Thyroid gland (tissue), 4 donors: ENCODE measurements around the gene ZDHHC18. TPM values are rescaled to one million over a fixed set of nuclear protein-coding genes. Genes with fewer than 3 reads are reported as not detected.

Experiments used
- DNase-seq, 2 donors: peaks; one replicate each; pipeline ENCODE4 v3.0.0-alpha.2; 2019
- H3K27ac ChIP-seq, 3 donors: fragments of 200-600 bp; sonication (generic); 1 replicate in 2 of 3; 2 replicates in 1 of 3; pipeline ENCODE4 v1.5.1; 2016 to 2019; ENCODE audit warnings: mild to moderate bottlenecking in 1 of 3, moderate library complexity in 1 of 3
- H3K27me3 ChIP-seq: fragments of 200-600 bp; sonication (generic); one replicate; pipeline ENCODE4 v1.5.1; 2019
- H3K36me3 ChIP-seq, 2 donors: fragments of 200-600 bp; sonication (generic); one replicate each; pipeline ENCODE4 v1.5.1; 2016 to 2019
- H3K4me1 ChIP-seq, 2 donors: fragments of 200-600 bp; sonication (generic); one replicate each; pipeline ENCODE4 v1.5.1; 2017 to 2019
- H3K4me3 ChIP-seq, 3 donors: fragments of 200-600 bp; sonication (generic); replicated peaks in 1 of 3; 1 replicate in 2 of 3; 2 replicates in 1 of 3; pipeline ENCODE4 v1.5.1; 2016; ENCODE audit warnings: mild to moderate bottlenecking in 1 of 3
- H3K9me3 ChIP-seq: fragments of 200-600 bp; sonication (generic); one replicate; pipeline ENCODE4 v1.5.1; 2017
- CTCF ChIP-seq, 6 experiments: fragments of 200-600 bp in 3 of 6; fragments of 450-650 bp in 3 of 6; sonication (generic) in 3 of 6; IDR thresholded peaks; one replicate each; pipeline ENCODE4 v1.5.1; 2016 to 2019; ENCODE audit warnings: antibody characterized with exemption in 6 of 6, mild to moderate bottlenecking in 2 of 6, inconsistent platforms in 1 of 6, moderate library complexity in 1 of 6
- POLR2A ChIP-seq, 2 donors: fragments of 450-650 bp; IDR thresholded peaks; one replicate each; pipeline ENCODE4 v1.6.1; 2017; ENCODE audit warnings: antibody characterized with exemption in 2 of 2, mild to moderate bottlenecking in 2 of 2, moderate library complexity in 1 of 2
- WGBS, 2 donors: methylation state at CpG; one replicate each; pipeline ENCODE4 v1.1.5; 2017; 5-methylcytosine and 5-hydroxymethylcytosine counted together
- intact Hi-C: fragments of 100-400 bp; cut with DNase I; formaldehyde crosslinking; loops from one replicate; pipeline ENCODE4 v1.15.1; 2023
- total RNA-seq, 4 donors: library from RNA; depleted of rRNA; stranded (reverse); fragments of >200 nt; gene quantifications; one replicate each; pipeline ENCODE4 v1.2.3, GENCODE V29; 2016

ZDHHC18 gene
- total RNA-seq, 4 donors from 2014 or later = 11.4 to 33.1 (median 21.4) TPM

- Histone ChIP-seq H3K9me3 (no peaks in the 10 kb centered on the region), H3K27me3 (no peaks in the 10 kb centered on the region), H3K27ac (no peak overlapping the region), H3K4me1 (peaks cover 7 to 12% of the 10 kb centered on the region in 2 donors), H3K36me3 (peaks cover 0 to 6% of the 10 kb centered on the region in 2 donors), H3K4me3 (no peak overlapping the region)
- 69 to 72% methylated on average over 6 of the region's 6 CpGs for WGBS, 2 donors
- no peak for DNase-seq
- intact Hi-C loops = loop anchor here (2.0 to 5.0 kb wide), 2 partner anchors 114 to 188 kb away; no protein-coding TSS in a partner anchor
- no peak for TF ChIP-seq CTCF (IDR thresholded peaks at IDR 0.05)
Observed at GRCh38 chr1:26791148-26791547, 35.3 kb upstream of the ZDHHC18 start.

- peaks cover 0 to 6% of the 10 kb centered on the region in 2 donors for H3K36me3 ChIP-seq
- H3K27me3 ChIP-seq = no peaks in the 10 kb centered on the region
- no peak overlapping the region for H3K4me3 ChIP-seq
- peaks cover 2 to 7% of the 10 kb centered on the region in 2 donors for H3K4me1 ChIP-seq
- no peak for TF ChIP-seq CTCF (IDR thresholded peaks at IDR 0.05)
- no peak for TF ChIP-seq POLR2A (IDR thresholded peaks at IDR 0.05)
- DNase-seq = no peak
- H3K9me3 ChIP-seq = no peaks in the 10 kb centered on the region
- no peak overlapping the region for H3K27ac ChIP-seq
- intact Hi-C loops = loop anchor here (2.0 to 5.0 kb wide), 2 partner anchors 114 to 189 kb away; no protein-coding TSS in a partner anchor
- WGBS, 2 donors = 72 to 78% methylated on average over 3 of the region's 3 CpGs
Observed at GRCh38 chr1:26791626-26792025, 34.9 kb upstream of the ZDHHC18 start.

- DNase-seq = no peak
- intact Hi-C loops = loop anchor here (5.0 kb wide), 1 partner anchor 116 kb away; no protein-coding TSS in a partner anchor
- H3K4me1 ChIP-seq = peaks cover 0 to 8% of the 10 kb centered on the region in 2 donors
- peaks cover 0 to 6% of the 10 kb centered on the region in 2 donors for H3K36me3 ChIP-seq
- H3K27ac ChIP-seq = no peak overlapping the region
- H3K9me3 ChIP-seq = no peaks in the 10 kb centered on the region
- no peaks in the 10 kb centered on the region for H3K27me3 ChIP-seq
- 94 to 96% methylated on average over 2 of the region's 2 CpGs for WGBS, 2 donors
- TF ChIP-seq CTCF (IDR thresholded peaks at IDR 0.05) (no peak), POLR2A (IDR thresholded peaks at IDR 0.05) (no peak)
- H3K4me3 ChIP-seq = no peak overlapping the region
Observed at GRCh38 chr1:26792924-26793323, 33.6 kb upstream of the ZDHHC18 start.

GRCh38 chr1:26794391-26794790 lies 32.1 kb upstream of the ZDHHC18 start:
- Histone ChIP-seq H3K4me1 (peaks cover 7 to 19% of the 10 kb centered on the region in 2 donors), H3K27me3 (no peaks in the 10 kb centered on the region), H3K27ac (no peak overlapping the region), H3K4me3 (no peak overlapping the region), H3K36me3 (peaks cover 0 to 6% of the 10 kb centered on the region in 2 donors), H3K9me3 (no peaks in the 10 kb centered on the region)
- WGBS, 2 donors = 84 to 85% methylated on average over 5 of the region's 5 CpGs
- intact Hi-C loops = loop anchor here (5.0 kb wide), 1 partner anchor 117 kb away; no protein-coding TSS in a partner anchor
- no peak for DNase-seq
- TF ChIP-seq POLR2A (IDR thresholded peaks at IDR 0.05) (no peak), CTCF (IDR thresholded peaks at IDR 0.05) (no peak)

- 85 to 87% methylated on average over 2 of the region's 2 CpGs for WGBS, 2 donors
- H3K36me3 ChIP-seq = peaks cover 0 to 6% of the 10 kb centered on the region in 2 donors
- no peaks in the 10 kb centered on the region for H3K27me3 ChIP-seq
- TF ChIP-seq POLR2A (IDR thresholded peaks at IDR 0.05) = no peak
- TF ChIP-seq CTCF (IDR thresholded peaks at IDR 0.05) = no peak
- no peaks in the 10 kb centered on the region for H3K9me3 ChIP-seq
- H3K4me1 ChIP-seq = peaks cover 21 to 50% of the 10 kb centered on the region in 2 donors
- H3K4me3 ChIP-seq = no peak overlapping the region
- peak overlapping the region in 1 of 3 donors; percentile 7 for H3K27ac ChIP-seq
- intact Hi-C loops = no loop called here
- DNase-seq = no peak
Observed at GRCh38 chr1:26797627-26798026, 28.9 kb upstream of the ZDHHC18 start.
